Measurements from ENCODE around the gene PCDHB12. TPM values are rescaled to one million over a fixed set of nuclear protein-coding genes. Genes with fewer than 3 reads are reported as not detected.
"Not testable (repeated sequence)": the region's sequence is repeated elsewhere in the genome, so short reads cannot be mapped to it uniquely, and the experiment has no call there.

The PCDHB12 gene
- polyA plus RNA-seq, 1 donor: 1.2 TPM

DNA sequence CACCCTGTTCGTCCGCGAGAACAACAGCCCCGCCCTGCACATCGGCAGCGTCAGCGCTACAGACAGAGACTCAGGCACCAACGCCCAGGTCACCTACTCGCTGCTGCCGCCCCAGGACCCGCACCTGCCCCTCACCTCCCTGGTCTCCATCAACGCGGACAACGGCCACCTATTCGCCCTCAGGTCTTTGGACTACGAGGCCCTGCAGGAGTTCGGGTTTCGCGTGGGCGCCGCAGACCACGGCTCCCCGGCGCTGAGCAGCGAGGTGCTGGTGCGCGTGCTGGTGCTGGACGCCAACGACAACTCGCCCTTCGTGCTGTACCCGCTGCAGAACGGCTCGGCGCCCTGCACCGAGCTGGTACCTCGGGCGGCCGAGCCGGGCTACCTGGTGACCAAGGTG lies 27.4 kb downstream of the PCDHB12 start:
- peaks cover 11% of the 10 kb centered on the region for H3K27me3 ChIP-seq (ENCODE audit: control insufficient read depth, insufficient read depth, low read length)
- not testable (repeated sequence) for H3K36me3 ChIP-seq (ENCODE audit: control insufficient read depth, insufficient read depth, low read length); H3K4me1 ChIP-seq (ENCODE audit: control insufficient read depth, insufficient read depth, low read length); H3K27ac ChIP-seq (ENCODE audit: low read length); H3K4me3 ChIP-seq (ENCODE audit: low read length); DNase-seq
- WGBS (ENCODE audit: insufficient coverage, low lambda C conversion rate): no CpG with 5 or more reads among the region's 40 CpGs
- peaks cover 20% of the 10 kb centered on the region for H3K9me3 ChIP-seq (ENCODE audit: control insufficient read depth, low read depth, low read length)

GRCh38 chr5:141236516-141237313 lies 28.2 kb downstream of the PCDHB12 start:
- Histone ChIP-seq H3K4me3 (ENCODE audit: low read length) (no peak overlapping the region), H3K27me3 (ENCODE audit: control insufficient read depth, insufficient read depth, low read length) (peaks cover 11% of the 10 kb centered on the region), H3K4me1 (ENCODE audit: control insufficient read depth, insufficient read depth, low read length) (no peaks in the 10 kb centered on the region), H3K9me3 (ENCODE audit: control insufficient read depth, low read depth, low read length) (peaks cover 27% of the 10 kb centered on the region), H3K27ac (ENCODE audit: low read length) (no peak overlapping the region), H3K36me3 (ENCODE audit: control insufficient read depth, insufficient read depth, low read length) (no peaks in the 10 kb centered on the region)
- no peak for DNase-seq
- 56% methylated on average over 2 of the region's 32 CpGs for WGBS (ENCODE audit: insufficient coverage, low lambda C conversion rate)

- no peak overlapping the region for H3K27ac ChIP-seq (ENCODE audit: low read length)
- H3K9me3 ChIP-seq (ENCODE audit: control insufficient read depth, low read depth, low read length): peaks cover 28% of the 10 kb centered on the region
- peaks cover 3% of the 10 kb centered on the region for H3K27me3 ChIP-seq (ENCODE audit: control insufficient read depth, insufficient read depth, low read length)
- no peak for DNase-seq
- WGBS (ENCODE audit: insufficient coverage, low lambda C conversion rate): no CpG with 5 or more reads among the region's 43 CpGs
- H3K4me1 ChIP-seq (ENCODE audit: control insufficient read depth, insufficient read depth, low read length): no peaks in the 10 kb centered on the region
- no peak overlapping the region for H3K4me3 ChIP-seq (ENCODE audit: low read length)
- H3K36me3 ChIP-seq (ENCODE audit: control insufficient read depth, insufficient read depth, low read length): no peaks in the 10 kb centered on the region
Observed at GRCh38 chr5:141241496-141241895, 33.0 kb downstream of the PCDHB12 start.

DNA sequence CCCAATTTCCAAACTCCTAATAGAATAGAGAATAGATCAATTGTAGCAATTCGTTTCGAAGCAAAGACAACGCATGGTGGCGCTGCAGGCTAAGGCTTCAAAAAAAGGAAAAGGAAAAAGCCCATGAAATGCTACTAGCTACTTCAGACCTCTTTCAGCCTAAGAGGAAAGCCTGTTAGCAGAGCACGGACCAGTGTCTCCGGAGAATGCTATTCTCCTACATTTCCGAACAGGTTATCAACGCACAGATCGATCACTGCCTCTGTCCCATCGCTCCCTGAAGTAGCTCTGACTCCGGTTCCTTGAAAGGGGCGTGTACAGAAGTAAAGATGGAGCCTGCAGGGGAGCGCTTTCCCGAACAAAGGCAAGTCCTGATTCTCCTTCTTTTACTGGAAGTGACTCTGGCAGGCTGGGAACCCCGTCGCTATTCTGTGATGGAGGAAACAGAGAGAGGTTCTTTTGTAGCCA lies 36.8 kb downstream of the PCDHB12 start, which contains the start of gene PCDHB15:
Gene PCDHB15, plus strand, starts transcription at position 146 of the 468 bp plus-strand sequence. Its CDS starts 184 bp downstream, at position 330.
- DNase-seq: no peak
- H3K27ac ChIP-seq (ENCODE audit: low read length): no peak within 1 kb of the TSS
- H3K36me3 ChIP-seq (ENCODE audit: control insufficient read depth, insufficient read depth, low read length): no peaks in the 10 kb centered on the region
- peaks cover 41% of the 10 kb centered on the region for H3K9me3 ChIP-seq (ENCODE audit: control insufficient read depth, low read depth, low read length)
- WGBS (ENCODE audit: insufficient coverage, low lambda C conversion rate): 7% methylated on average over 4 of the region's 16 CpGs
- no peaks in the 10 kb centered on the region for H3K4me1 ChIP-seq (ENCODE audit: control insufficient read depth, insufficient read depth, low read length)
- H3K4me3 ChIP-seq (ENCODE audit: low read length): peak within 1 kb of the TSS; percentile 6
- no peaks in the 10 kb centered on the region for H3K27me3 ChIP-seq (ENCODE audit: control insufficient read depth, insufficient read depth, low read length)

- H3K9me3 ChIP-seq (ENCODE audit: control insufficient read depth, low read depth, low read length): peaks cover 30% of the 10 kb centered on the region
- H3K4me1 ChIP-seq (ENCODE audit: control insufficient read depth, insufficient read depth, low read length); H3K36me3 ChIP-seq (ENCODE audit: control insufficient read depth, insufficient read depth, low read length); H3K4me3 ChIP-seq (ENCODE audit: low read length); H3K27ac ChIP-seq (ENCODE audit: low read length); H3K27me3 ChIP-seq (ENCODE audit: control insufficient read depth, insufficient read depth, low read length); DNase-seq: not testable (repeated sequence)
- no CpG with 5 or more reads among the region's 42 CpGs for WGBS (ENCODE audit: insufficient coverage, low lambda C conversion rate)
Observed at GRCh38 chr5:141246971-141247370, 38.5 kb downstream of the PCDHB12 start.

GRCh38 chr5:141247434-141247833 lies 38.9 kb downstream of the PCDHB12 start:
- H3K4me1 ChIP-seq (ENCODE audit: control insufficient read depth, insufficient read depth, low read length); H3K36me3 ChIP-seq (ENCODE audit: control insufficient read depth, insufficient read depth, low read length); DNase-seq; H3K27me3 ChIP-seq (ENCODE audit: control insufficient read depth, insufficient read depth, low read length); H3K4me3 ChIP-seq (ENCODE audit: low read length); H3K27ac ChIP-seq (ENCODE audit: low read length): not testable (repeated sequence)
- peaks cover 29% of the 10 kb centered on the region for H3K9me3 ChIP-seq (ENCODE audit: control insufficient read depth, low read depth, low read length)
- WGBS (ENCODE audit: insufficient coverage, low lambda C conversion rate): no CpG with 5 or more reads among the region's 34 CpGs

GRCh38 chr5:141250576-141250975 lies 42.1 kb downstream of the PCDHB12 start:
- Histone ChIP-seq H3K27me3 (ENCODE audit: control insufficient read depth, insufficient read depth, low read length) (no peaks in the 10 kb centered on the region), H3K4me1 (ENCODE audit: control insufficient read depth, insufficient read depth, low read length) (no peaks in the 10 kb centered on the region), H3K4me3 (ENCODE audit: low read length) (no peak overlapping the region), H3K36me3 (ENCODE audit: control insufficient read depth, insufficient read depth, low read length) (no peaks in the 10 kb centered on the region), H3K9me3 (ENCODE audit: control insufficient read depth, low read depth, low read length) (peaks cover 23% of the 10 kb centered on the region), H3K27ac (ENCODE audit: low read length) (no peak overlapping the region)
- DNase-seq: no peak

DNA sequence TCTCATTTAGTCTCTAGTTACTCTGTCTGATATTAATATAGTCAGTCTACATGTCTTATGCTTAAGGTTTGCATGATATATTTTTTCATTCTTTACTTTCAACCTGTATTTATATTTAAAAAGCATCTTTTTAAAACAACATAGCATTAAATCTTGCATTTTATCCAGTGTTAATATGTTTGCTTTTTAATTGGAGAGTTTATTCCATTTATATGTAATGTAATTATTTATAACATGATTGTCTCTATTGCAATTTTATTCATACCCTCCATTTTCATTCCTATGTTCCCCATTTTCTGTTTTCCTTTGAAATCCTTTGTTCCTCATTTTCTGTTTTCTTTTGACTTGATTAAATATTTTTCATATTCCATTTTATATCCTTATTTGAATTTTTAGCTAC lies 49.9 kb downstream of the PCDHB12 start:
- Histone ChIP-seq H3K4me3 (ENCODE audit: low read length) (no peak overlapping the region), H3K9me3 (ENCODE audit: control insufficient read depth, low read depth, low read length) (peaks cover 46% of the 10 kb centered on the region), H3K27me3 (ENCODE audit: control insufficient read depth, insufficient read depth, low read length) (no peaks in the 10 kb centered on the region), H3K27ac (ENCODE audit: low read length) (no peak overlapping the region), H3K4me1 (ENCODE audit: control insufficient read depth, insufficient read depth, low read length) (no peaks in the 10 kb centered on the region), H3K36me3 (ENCODE audit: control insufficient read depth, insufficient read depth, low read length) (no peaks in the 10 kb centered on the region)
- DNase-seq: no peak

DNA sequence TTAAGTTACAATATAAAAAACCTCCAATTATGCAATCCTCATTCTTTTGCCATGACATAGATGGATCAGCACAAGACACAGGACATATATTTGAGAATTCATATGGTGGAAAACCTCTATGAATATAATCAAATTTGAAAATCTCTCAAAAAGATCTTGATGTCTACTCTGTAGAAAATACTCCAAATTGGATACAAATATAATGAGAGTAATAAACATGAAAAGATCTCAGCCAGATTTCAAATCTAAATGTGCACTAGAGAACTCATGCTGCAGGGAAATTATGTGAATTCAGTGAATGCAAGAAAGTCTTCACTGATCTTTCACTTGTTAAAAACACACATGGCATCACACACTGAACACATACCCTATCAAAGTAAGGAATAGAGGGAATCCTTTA lies 50.4 kb downstream of the PCDHB12 start:
- Histone ChIP-seq H3K4me3 (ENCODE audit: low read length) (no peak overlapping the region), H3K4me1 (ENCODE audit: control insufficient read depth, insufficient read depth, low read length) (no peaks in the 10 kb centered on the region), H3K27me3 (ENCODE audit: control insufficient read depth, insufficient read depth, low read length) (no peaks in the 10 kb centered on the region), H3K9me3 (ENCODE audit: control insufficient read depth, low read depth, low read length) (peaks cover 50% of the 10 kb centered on the region), H3K36me3 (ENCODE audit: control insufficient read depth, insufficient read depth, low read length) (no peaks in the 10 kb centered on the region), H3K27ac (ENCODE audit: low read length) (no peak overlapping the region)
- no peak for DNase-seq

- no peaks in the 10 kb centered on the region for H3K36me3 ChIP-seq (ENCODE audit: control insufficient read depth, insufficient read depth, low read length)
- 50% methylated on average over 2 of the region's 5 CpGs for WGBS (ENCODE audit: insufficient coverage, low lambda C conversion rate)
- no peaks in the 10 kb centered on the region for H3K27me3 ChIP-seq (ENCODE audit: control insufficient read depth, insufficient read depth, low read length)
- DNase-seq: no peak
- no peaks in the 10 kb centered on the region for H3K4me1 ChIP-seq (ENCODE audit: control insufficient read depth, insufficient read depth, low read length)
- H3K27ac ChIP-seq (ENCODE audit: low read length): no peak overlapping the region
- peaks cover 51% of the 10 kb centered on the region for H3K9me3 ChIP-seq (ENCODE audit: control insufficient read depth, low read depth, low read length)
- no peak overlapping the region for H3K4me3 ChIP-seq (ENCODE audit: low read length)
Observed at GRCh38 chr5:141260458-141261237, 52.1 kb downstream of the PCDHB12 start.

All from large intestine (tissue), 3 donors.